Jurkat, Clone E6-1 (cell line): ENCODE measurements around the gene APOB.

Experiments used
- DNase-seq: peaks from one replicate; pipeline ENCODE4 v3.0.0-alpha.2; 2011; ENCODE audit warnings: low read depth, low spot score
- H3K4me3 ChIP-seq: 2 replicates; pipeline ENCODE4 v1.5.1; 2011; ENCODE audit warnings: mild to moderate bottlenecking, low read length, control low read depth, moderate library complexity

APOB gene

DNA sequence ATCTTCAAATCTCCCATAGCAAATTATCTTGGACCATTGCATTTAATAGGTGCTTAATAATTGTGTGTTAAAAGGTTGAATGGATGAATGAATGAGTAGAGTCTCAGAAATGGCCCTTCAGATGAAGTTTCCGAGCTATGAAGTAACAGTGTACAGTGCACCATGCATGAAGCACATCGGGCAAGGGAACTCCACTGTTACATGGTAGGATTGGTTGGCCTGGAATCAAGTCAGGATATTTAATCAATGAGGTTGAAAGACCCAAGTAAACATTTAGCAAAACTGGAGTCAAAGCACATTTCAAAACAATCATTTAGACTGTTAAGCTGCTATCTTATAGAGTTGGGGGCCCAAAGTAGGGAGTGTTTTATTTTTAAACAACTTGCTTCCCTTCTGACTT is 80.0 kb downstream of the APOB start:
- no peak for DNase-seq
- no peak overlapping the region for H3K4me3 ChIP-seq

DNA sequence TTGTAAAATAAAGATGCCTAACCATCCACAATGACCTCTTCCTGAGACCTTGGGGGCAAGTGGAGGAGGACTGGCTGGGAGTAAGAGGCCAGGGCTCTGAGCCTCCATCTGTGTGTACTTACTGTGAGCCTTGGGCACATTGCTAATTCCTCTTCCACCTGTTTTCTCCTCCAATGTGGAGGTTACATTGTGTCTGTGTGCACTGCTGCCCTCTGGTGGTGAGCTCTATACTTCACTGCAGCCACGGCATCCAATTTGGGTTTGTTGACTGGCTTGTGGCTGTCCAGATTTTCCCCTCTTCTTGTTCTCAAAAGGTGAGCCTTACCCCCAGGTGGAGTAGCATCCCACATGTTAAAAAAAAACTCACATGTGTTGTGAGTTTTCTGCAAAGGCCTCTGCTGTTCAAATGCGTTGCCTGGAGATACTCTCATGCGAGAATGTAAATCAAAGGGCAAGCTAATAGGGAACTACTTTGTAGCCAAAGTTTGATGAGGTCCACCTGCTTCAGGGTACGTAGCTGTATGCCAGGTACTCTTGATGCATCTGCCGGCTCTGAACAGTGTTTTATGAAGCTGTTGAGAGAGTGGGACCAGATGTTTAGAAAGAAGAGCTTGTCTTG is 80.8 kb downstream of the APOB start:
- DNase-seq, result peak; percentile 41
- no peak overlapping the region for H3K4me3 ChIP-seq

DNA sequence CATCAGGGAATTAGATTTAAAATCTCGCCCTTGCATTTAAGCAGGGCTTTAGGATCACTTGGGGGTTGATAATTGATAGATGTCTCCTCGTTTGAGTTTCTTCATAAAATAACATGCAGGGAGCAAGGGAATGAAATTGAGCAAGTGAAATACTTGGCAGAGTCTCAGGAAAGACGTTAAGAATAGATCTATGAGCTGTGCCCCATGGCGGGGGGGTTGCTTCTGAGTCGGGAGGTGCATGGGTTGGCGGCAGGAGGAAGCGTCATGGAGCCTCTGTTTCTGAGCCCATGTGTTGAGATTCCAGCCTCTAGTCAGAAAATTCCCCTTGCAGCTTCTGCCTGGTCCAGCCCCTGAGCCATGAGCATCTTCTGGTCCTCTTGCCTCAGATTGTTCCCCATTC is 82.0 kb downstream of the APOB start:
- no peak overlapping the region for H3K4me3 ChIP-seq
- DNase-seq, result no peak

DNA sequence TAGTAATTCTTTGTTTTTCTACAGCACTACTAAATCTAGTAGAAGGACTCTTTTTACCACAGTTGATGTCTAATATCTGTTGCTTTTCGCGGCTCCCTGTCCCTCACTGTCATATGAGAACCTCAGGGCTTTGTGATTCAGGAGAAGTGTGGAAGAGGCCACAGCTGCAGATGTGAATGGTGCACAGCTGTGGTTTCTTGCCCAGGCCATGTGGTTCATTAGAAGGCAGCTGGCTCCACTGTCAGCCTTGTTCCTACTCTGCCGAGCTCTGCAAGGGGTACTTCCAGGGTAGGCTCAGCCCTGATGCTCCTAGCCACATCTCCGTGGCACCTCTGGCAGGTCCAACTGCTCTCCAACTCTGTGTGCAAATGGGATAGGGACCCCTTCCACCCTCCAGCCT is 83.9 kb downstream of the APOB start:
- DNase-seq, result no peak
- no peak overlapping the region for H3K4me3 ChIP-seq

DNA sequence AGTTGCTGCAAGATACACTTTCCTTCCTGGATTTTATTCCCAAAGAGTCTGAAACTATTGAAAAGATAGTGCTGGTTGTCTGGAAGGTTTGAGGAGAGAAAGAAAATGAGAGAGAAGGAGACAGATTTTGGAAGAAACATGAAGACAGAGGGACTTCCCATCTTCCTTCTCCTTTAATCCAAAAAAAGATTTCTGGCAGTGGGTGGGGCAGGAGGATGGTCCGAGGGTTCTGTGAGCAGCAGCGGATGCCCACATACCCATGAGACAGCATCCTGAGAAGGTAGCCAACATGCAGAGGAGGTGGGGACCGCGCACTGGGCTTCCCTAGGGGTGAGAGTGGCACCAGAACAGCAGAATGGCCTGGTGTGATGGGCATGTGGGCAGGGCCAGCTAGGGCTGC is 84.6 kb downstream of the APOB start:
- no peak for DNase-seq
- H3K4me3 ChIP-seq, result no peak overlapping the region

DNA sequence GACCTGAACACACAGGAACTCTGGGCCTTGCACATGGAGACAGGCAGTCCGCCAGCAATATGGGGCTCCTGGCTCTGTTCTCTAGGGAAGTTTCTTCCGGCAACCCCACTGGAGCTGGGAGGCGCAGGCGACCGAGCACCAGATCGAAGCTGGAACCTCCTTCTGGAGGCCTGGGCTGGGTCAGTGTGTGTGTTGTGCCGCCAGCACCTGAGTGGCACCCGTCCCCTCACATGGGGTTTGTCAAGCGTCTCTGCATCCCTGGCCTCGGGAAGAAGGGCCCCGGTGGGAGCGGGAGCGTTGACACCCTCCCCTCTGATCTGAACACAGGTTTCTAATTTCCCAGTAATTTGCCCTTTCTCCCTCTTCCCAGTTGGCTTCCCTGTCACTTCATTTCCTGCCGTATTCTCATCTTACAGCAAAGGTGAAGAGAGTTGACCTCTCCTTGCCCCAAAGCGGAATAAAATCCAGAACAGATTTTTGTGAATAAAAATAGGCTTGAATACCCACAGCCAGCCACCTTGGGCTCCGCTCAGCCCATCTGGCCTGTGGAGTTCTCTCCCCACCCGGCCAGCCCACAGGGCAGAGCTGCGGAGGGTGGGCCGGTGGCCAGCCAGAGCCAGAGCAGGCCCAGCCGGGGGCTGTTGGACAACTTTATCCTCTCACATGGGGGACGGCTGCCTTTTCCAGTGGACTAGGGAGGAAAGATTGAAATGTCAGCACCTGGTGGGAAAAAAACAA is 85.9 kb downstream of the APOB start:
- DNase-seq, result no peak
- no peak overlapping the region for H3K4me3 ChIP-seq

DNA sequence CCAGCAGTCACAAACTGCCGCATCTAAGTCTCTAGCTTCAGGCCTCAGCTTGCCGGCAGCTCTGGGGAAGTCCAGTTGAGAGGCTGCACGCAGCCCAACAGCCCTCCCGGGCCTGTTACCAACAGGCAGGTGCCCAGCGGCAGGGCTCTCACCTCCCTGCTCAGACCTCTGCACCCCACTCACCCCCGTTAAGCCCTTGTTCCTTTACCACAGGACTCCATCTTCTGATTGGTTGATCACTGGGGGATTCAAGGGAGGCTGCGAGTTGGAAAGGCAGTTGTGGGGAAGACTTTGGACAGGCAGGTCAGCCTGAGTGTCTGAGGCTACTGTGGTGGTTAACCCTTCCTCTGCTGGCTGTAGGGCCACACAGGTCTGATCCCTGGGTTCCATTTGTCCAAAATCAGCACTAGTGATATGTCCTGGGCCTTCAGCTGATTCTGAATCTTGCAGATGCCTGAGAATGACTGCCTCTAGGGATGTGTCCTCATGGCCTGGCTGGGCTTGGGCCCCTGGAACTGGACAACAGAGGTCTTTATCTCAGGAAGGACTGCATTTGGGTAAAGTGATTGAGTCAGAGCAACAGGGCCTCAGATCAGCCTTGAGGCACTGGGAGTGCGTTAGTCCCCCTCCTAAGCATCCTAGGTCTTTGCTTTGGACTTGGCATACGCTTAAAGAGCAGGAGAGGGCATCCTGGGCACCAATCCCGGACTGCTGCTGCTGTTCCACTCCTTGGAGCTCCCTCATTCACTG is 88.4 kb downstream of the APOB start:
- DNase-seq, result no peak
- H3K4me3 ChIP-seq, result no peak overlapping the region

DNA sequence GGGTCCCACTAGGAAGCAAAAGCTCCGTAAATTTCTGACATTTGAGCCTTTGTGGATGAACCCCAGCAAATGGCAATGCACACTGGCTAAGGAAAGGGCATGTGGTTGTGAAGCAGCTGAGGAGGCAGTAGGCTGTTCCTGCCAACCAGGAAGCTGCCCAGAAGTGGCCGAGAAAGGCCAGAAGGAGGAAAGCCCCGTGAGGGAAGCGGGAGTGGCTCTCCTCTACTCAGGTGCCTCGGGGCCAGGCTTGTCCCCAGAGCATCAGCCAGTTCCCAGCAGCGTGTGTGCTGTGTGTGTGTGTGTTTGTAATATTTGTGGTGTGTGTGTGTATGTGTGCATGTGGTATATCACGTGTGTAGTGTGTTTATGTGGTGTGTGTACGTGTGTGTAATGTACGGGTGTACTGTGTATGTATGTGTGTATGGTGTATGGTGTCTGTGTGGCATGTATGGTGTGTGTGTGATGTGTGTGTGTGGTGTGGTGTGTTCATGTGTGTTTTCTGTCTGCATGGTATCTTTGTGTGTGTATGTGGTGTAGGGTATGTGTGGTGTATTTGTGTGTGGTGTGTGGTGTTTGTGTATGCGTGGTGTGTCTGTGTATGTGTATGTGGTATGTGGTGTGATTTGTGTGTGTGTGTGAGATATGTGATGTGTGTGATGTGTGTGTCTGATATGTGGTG is 90.6 kb downstream of the APOB start:
- no peak overlapping the region for H3K4me3 ChIP-seq
- no peak for DNase-seq
